Inflammatory macrophage treated with lipopolysaccharide for 1 hour (primary cell): ENCODE measurements around the gene HMG20B.
A peak's percentile ranks its signal among the peaks of the same experiment; 100 is the strongest.
"Not testable (repeated sequence)": the region's sequence is repeated elsewhere in the genome, so short reads cannot be mapped to it uniquely, and the experiment has no call there.

Source experiments
- DNase-seq, 2 donors: peaks; one replicate each; pipeline ENCODE4 v3.0.0-alpha.2; 2020 to 2022

HMG20B gene

GRCh38 chr19:3556978-3557460 is 15.7 kb upstream of the HMG20B start:
- peak in 1 of 2 donors; percentile 32 for DNase-seq

- peak; percentile 96 to 97 for DNase-seq
These were observed 15.1 kb upstream of the HMG20B start, which contains the start of gene MFSD12 for GRCh38 chr19:3557461-3558248. Gene MFSD12 (minus strand): TSS chr19:3557586. CDS start chr19:3557403, 183 bp downstream.

GRCh38 chr19:3563709-3564524 is 8.8 kb upstream of the HMG20B start:
- DNase-seq = peak; percentile 44 to 83

- no peak for DNase-seq
These were observed 7.6 kb upstream of the HMG20B start for GRCh38 chr19:3565139-3565538.

- DNase-seq = not testable (repeated sequence)
These were observed 2.7 kb upstream of the HMG20B start for GRCh38 chr19:3570042-3570441.

- DNase-seq = peak; percentile 72 to 92
These were observed 2.1 kb upstream of the HMG20B start for GRCh38 chr19:3570606-3571011.

GRCh38 chr19:3572132-3572854 is 451 bp upstream of the HMG20B start:
- peak; percentile 99 to 100 for DNase-seq

- DNase-seq = no peak
These were observed 566 bp downstream of the HMG20B start for GRCh38 chr19:3573162-3573857.

GRCh38 chr19:3573858-3574637 is 1.3 kb downstream of the HMG20B start:
- peak; percentile 99 to 100 for DNase-seq

GRCh38 chr19:3575260-3575741 is 2.6 kb downstream of the HMG20B start:
- no peak for DNase-seq

- DNase-seq = no peak
These were observed 3.4 kb downstream of the HMG20B start for GRCh38 chr19:3575949-3576673.

GRCh38 chr19:3576696-3577443 is 4.1 kb downstream of the HMG20B start:
- no peak for DNase-seq

- DNase-seq = no peak
These were observed 5.1 kb downstream of the HMG20B start for GRCh38 chr19:3577723-3578344.

- no peak for DNase-seq
These were observed 5.6 kb downstream of the HMG20B start for GRCh38 chr19:3578390-3578789.

- DNase-seq = peak; percentile 46 to 86
These were observed 7.6 kb downstream of the HMG20B start for GRCh38 chr19:3580156-3580934.

GRCh38 chr19:3581792-3582191 is 9.0 kb downstream of the HMG20B start:
- not testable (repeated sequence) for DNase-seq

GRCh38 chr19:3584036-3584802 is 11.5 kb downstream of the HMG20B start:
- not testable (repeated sequence) for DNase-seq
